Endodermal cell (in vitro differentiated cells): Measurements from ENCODE around the gene ZBTB7C. TPM values are rescaled to one million over a fixed set of nuclear protein-coding genes. Genes with fewer than 3 reads are reported as not detected.

Experiments used
- DNase-seq: peaks from one replicate; pipeline ENCODE4 v3.0.0-alpha.2; 2017
- H3K27ac ChIP-seq: 2 replicates; pipeline ENCODE4 v1.5.1; 2013; ENCODE audit warnings: mild to moderate bottlenecking, low read depth, low read length, moderate library complexity
- H3K27me3 ChIP-seq: 2 replicates; pipeline ENCODE4 v1.6.1; 2013; ENCODE audit warnings: mild to moderate bottlenecking, low read length, moderate library complexity; ENCODE audit not compliant: insufficient read depth, control insufficient read depth, poor library complexity, severe bottlenecking
- H3K36me3 ChIP-seq: 2 replicates; pipeline ENCODE4 v1.7.0; 2013; ENCODE audit warnings: mild to moderate bottlenecking, low read length, moderate library complexity; ENCODE audit not compliant: control insufficient read depth, insufficient read depth
- H3K4me1 ChIP-seq: one replicate; pipeline ENCODE4 v1.7.0; 2013; ENCODE audit warnings: low read length; ENCODE audit not compliant: control insufficient read depth, insufficient read depth
- H3K4me3 ChIP-seq: 2 replicates; pipeline ENCODE4 v1.5.1; 2013; ENCODE audit warnings: mild to moderate bottlenecking, low read length, moderate library complexity
- H3K9ac ChIP-seq: 2 replicates; pipeline ENCODE4 v1.6.1; 2013; ENCODE audit warnings: mild to moderate bottlenecking, low read length, moderate library complexity; ENCODE audit not compliant: poor library complexity, severe bottlenecking; ENCODE audit errors: extremely low read depth
- H3K9me3 ChIP-seq: 2 replicates; pipeline ENCODE4 v1.6.1; 2013; ENCODE audit warnings: mild to moderate bottlenecking, low read length, moderate library complexity; ENCODE audit not compliant: control insufficient read depth
- H3K27ac Mint-ChIP-seq: 2 replicates; pipeline ENCODE4 v1.8.0; 2020; ENCODE audit warnings: mixed read lengths
- H3K27me3 Mint-ChIP-seq: 2 replicates; pipeline ENCODE4 v1.8.0; 2021; ENCODE audit warnings: mild to moderate bottlenecking, mixed read lengths; ENCODE audit not compliant: insufficient read depth
- H3K36me3 Mint-ChIP-seq: 2 replicates; pipeline ENCODE4 v1.8.0; 2020; ENCODE audit warnings: low read depth, mixed read lengths
- H3K4me1 Mint-ChIP-seq: 2 replicates; pipeline ENCODE4 v1.8.0; 2020; ENCODE audit warnings: mixed read lengths
- H3K4me3 Mint-ChIP-seq: 2 replicates; pipeline ENCODE4 v1.8.0; 2020; ENCODE audit warnings: mild to moderate bottlenecking, moderate library complexity, mixed read lengths
- H3K9me3 Mint-ChIP-seq: 2 replicates; pipeline ENCODE4 v1.8.0; 2020; ENCODE audit warnings: mild to moderate bottlenecking, mixed read lengths
- WGBS, 2 experiments: methylation state at CpG; one replicate each; pipeline versions ENCODE4 v1.1.5 to v1.1.7; 2013; ENCODE audit warnings: missing lambda C conversion rate in 2 of 2, mixed read lengths in 1 of 2; ENCODE audit not compliant: insufficient coverage in 1 of 2, insufficient read length in 1 of 2; 5-methylcytosine and 5-hydroxymethylcytosine counted together
- total RNA-seq, 2 donors: library from RNA; stranded (reverse); fragmentation: NEBNext Ultra II Directional in 1 of 2; extraction: Animal tissue kit (Norgen Biotek cat#: 25700) in 1 of 2; gene quantifications; 2 replicates in 1 of 2; 3 replicates in 1 of 2; pipeline ENCODE4 v1.2.1, GENCODE V29; 2021
- TF ChIP-seq, protein P1 (sequence below): fragments of 200-600 bp; sonication (generic); conservative IDR thresholded peaks from 2 replicates; pipeline ENCODE4 v1.5.0; 2021; ENCODE audit warnings: antibody characterized with exemption, mild to moderate bottlenecking

ZBTB7C gene
- total RNA-seq, 2 donors from 2014 or later: 0.31 to 0.62 TPM

DNA sequence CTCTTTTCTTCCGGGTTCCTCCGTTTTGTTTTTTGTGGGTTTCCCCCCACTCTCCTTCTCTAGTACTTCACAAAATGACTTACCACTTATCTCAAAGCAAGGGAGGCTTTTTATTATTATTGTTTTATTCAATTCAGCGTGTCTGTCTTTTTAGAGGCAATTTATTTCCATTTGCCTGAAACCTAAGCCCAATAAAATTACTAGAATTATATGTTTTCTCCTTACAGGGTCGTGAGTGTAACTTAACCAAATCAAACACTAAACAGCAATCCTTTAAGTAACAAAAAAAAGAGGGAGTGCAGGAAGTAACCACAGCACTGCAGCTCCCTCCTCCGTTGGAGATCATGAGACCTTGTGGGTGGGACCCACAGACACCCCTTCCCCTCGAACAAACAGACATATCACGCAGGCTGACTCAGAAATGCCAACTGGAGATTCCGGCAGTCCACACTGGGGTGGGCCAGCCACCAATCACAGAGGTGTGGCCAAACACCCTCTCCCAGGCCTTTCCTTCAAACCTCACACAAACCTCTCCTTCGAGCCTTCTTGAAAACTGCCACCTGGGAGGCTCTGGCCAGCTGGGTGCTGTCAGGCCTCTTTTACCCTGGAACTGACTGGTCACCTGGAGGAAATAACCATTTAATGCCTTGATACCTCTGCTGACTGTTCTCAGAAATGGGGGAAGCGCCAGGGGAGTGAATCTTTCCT is 271.7 kb downstream of the ZBTB7C start:
- peaks cover 64% of the 10 kb centered on the region for H3K27me3 Mint-ChIP-seq
- no peaks in the 10 kb centered on the region for H3K9me3 Mint-ChIP-seq
- peak overlapping the region; percentile 78 for H3K4me3 ChIP-seq
- no peaks in the 10 kb centered on the region for H3K36me3 Mint-ChIP-seq
- no peak overlapping the region for H3K9ac ChIP-seq
- H3K27ac Mint-ChIP-seq: no peak overlapping the region
- no peak for DNase-seq
- H3K9me3 ChIP-seq: no peaks in the 10 kb centered on the region
- H3K27ac ChIP-seq: no peak overlapping the region
- H3K4me1 Mint-ChIP-seq: peaks cover 23% of the 10 kb centered on the region
- TF ChIP-seq, protein P1, sequence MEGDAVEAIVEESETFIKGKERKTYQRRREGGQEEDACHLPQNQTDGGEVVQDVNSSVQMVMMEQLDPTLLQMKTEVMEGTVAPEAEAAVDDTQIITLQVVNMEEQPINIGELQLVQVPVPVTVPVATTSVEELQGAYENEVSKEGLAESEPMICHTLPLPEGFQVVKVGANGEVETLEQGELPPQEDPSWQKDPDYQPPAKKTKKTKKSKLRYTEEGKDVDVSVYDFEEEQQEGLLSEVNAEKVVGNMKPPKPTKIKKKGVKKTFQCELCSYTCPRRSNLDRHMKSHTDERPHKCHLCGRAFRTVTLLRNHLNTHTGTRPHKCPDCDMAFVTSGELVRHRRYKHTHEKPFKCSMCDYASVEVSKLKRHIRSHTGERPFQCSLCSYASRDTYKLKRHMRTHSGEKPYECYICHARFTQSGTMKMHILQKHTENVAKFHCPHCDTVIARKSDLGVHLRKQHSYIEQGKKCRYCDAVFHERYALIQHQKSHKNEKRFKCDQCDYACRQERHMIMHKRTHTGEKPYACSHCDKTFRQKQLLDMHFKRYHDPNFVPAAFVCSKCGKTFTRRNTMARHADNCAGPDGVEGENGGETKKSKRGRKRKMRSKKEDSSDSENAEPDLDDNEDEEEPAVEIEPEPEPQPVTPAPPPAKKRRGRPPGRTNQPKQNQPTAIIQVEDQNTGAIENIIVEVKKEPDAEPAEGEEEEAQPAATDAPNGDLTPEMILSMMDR: no peak
- H3K27me3 ChIP-seq: peaks cover 69% of the 10 kb centered on the region
- H3K4me1 ChIP-seq: no peaks in the 10 kb centered on the region
- 53 to 55% methylated on average over 7 to 10 of the region's 10 CpGs for WGBS, 2 experiments
- no peaks in the 10 kb centered on the region for H3K36me3 ChIP-seq
- peak overlapping the region; percentile 56 for H3K4me3 Mint-ChIP-seq

DNA sequence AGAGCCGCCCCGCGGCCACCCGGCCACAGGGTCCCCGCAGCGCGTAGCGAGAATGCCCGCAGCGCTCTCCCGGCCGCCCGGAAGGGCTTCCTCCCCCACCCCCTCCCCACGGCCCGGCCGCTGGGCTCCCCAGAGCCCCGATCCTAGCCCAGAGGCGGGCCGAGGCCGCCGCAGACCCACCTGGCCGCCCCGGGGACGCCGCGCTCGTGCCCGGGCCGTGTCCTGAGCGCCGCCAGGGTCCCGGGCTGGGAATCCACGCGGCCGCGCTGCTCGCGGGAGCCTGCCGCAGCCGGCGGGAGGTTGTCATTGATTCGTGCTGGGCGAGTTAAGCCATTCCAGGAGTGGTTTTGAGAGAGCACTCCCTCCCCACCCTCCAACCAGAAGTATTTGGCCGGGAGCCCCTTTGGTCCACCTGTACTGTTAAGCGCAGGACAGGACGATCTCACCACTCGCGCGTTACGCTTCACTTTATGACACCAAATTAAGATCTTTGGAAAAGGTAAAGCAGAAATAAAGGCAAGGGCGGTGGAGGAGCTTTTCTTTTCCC is 272.3 kb downstream of the ZBTB7C start:
- H3K4me3 Mint-ChIP-seq: peak overlapping the region; percentile 56
- TF ChIP-seq, protein P1: no peak
- H3K4me1 ChIP-seq: no peaks in the 10 kb centered on the region
- no peak overlapping the region for H3K9ac ChIP-seq
- H3K27ac Mint-ChIP-seq: no peak overlapping the region
- no peaks in the 10 kb centered on the region for H3K9me3 ChIP-seq
- H3K27ac ChIP-seq: no peak overlapping the region
- H3K27me3 Mint-ChIP-seq: peaks cover 65% of the 10 kb centered on the region
- no peaks in the 10 kb centered on the region for H3K9me3 Mint-ChIP-seq
- H3K36me3 ChIP-seq: no peaks in the 10 kb centered on the region
- 3 to 14% methylated on average over 8 to 51 of the region's 51 CpGs for WGBS, 2 experiments
- peaks cover 71% of the 10 kb centered on the region for H3K27me3 ChIP-seq
- peak; percentile 68 for DNase-seq
- peak overlapping the region; percentile 78 for H3K4me3 ChIP-seq
- peaks cover 23% of the 10 kb centered on the region for H3K4me1 Mint-ChIP-seq
- no peaks in the 10 kb centered on the region for H3K36me3 Mint-ChIP-seq

DNA sequence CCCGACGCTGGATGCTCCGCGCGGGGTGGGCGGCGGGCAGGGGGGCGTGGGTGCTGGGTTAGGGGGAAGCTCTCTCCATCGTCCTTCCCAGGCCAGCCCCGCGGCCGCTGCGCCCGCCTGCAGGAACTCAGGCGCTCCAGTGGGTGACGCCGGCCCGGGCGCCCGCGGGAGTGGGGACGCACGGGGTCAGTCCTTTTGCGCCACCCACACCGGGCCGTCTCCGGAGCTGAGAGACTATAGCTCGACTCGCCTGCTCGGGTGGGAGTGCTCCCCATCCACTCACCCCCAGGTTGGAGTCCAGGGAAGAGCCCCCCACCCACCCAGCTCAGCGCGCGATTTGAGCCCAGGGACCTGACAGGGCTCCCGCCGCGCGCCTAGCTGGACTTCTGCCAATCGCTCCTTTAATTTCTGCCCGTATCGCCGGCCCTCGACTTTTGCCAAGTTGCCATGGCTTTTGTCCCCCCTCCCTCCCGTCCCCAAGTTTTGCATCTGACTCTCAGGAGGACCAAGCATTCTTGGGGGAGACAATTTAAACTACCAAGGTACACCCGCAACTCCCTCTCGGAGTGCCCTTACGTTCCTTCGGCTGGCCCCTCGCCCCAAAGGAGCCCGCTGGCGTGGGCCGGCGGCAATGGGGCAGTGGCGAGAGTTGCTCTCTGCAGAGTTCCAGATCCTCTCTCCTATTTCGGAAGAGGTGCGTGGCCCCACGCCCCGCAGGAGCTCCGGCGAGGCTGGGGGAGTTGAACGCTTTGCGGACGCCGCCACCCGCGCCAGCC is 272.9 kb downstream of the ZBTB7C start:
- Histone ChIP-seq H3K27ac (no peak overlapping the region), H3K9ac (no peak overlapping the region), H3K9me3 (no peaks in the 10 kb centered on the region), H3K4me3 (peak overlapping the region; percentile 78), H3K36me3 (no peaks in the 10 kb centered on the region), H3K27me3 (peaks cover 75% of the 10 kb centered on the region), H3K4me1 (no peaks in the 10 kb centered on the region)
- WGBS, 2 experiments: 2% methylated on average over 27 to 64 of the region's 65 CpGs
- Mint-ChIP-seq H3K36me3 (no peaks in the 10 kb centered on the region), H3K9me3 (no peaks in the 10 kb centered on the region), H3K4me3 (peak overlapping the region; percentile 56), H3K27me3 (peaks cover 65% of the 10 kb centered on the region), H3K4me1 (peaks cover 23% of the 10 kb centered on the region), H3K27ac (no peak overlapping the region)
- DNase-seq: peak; percentile 59
- TF ChIP-seq, protein P1: no peak
